SK-N-SH (cell line): ENCODE measurements around the gene MYL12B. TPM values are rescaled to one million over a fixed set of nuclear protein-coding genes. Genes with fewer than 3 reads are reported as not detected.

Source experiments
- CTCF ChIA-PET: fragments of 300-600, 350-600 bp; formaldehyde crosslinking; extraction: SDS; loops from one replicate; lab custom pipeline; 2021; lab: Yijun Ruan, JAX
- POLR2A ChIA-PET: fragments of 350-600 bp; sonication (Branson Sonifier 250); formaldehyde crosslinking; extraction: SDS; loops from one replicate; lab custom pipeline; 2020; ENCODE audit warnings: antibody characterized with exemption, inconsistent platforms; lab: Yijun Ruan, JAX
- DNase-seq: peaks from one replicate; pipeline ENCODE4 v3.0.0; 2012
- H2AFZ ChIP-seq: fragments of 200-600 bp; sonication (generic); 2 replicates; pipeline ENCODE4 v1.8.1; 2016; ENCODE audit warnings: antibody characterized with exemption, mild to moderate bottlenecking, low read depth
- H3F3A ChIP-seq: fragments of 200-600 bp; sonication (generic); replicated peaks from 2 replicates; pipeline ENCODE3; 2016; ENCODE audit warnings: antibody characterized with exemption, mild to moderate bottlenecking; ENCODE audit not compliant: insufficient read depth
- H3K27ac ChIP-seq, 2 experiments: fragments of 200-500 bp in 1 of 2; fragments of 200-600 bp in 1 of 2; sonication (Bioruptor generic) in 1 of 2; sonication (generic), shearing (Covaris generic) in 1 of 2; 2 replicates each; pipeline versions ENCODE4 v1.5.1 to v1.6.1; 2014 to 2016; ENCODE audit warnings: low read depth in 2 of 2, inconsistent platforms in 1 of 2, low read length in 1 of 2, mild to moderate bottlenecking in 1 of 2, mixed read lengths in 1 of 2
- H3K27me3 ChIP-seq: fragments of 200-600 bp; sonication (generic), shearing (Covaris generic); 2 replicates; pipeline ENCODE4 v1.6.1; 2016; ENCODE audit warnings: mixed run types; ENCODE audit not compliant: insufficient read depth
- H3K36me3 ChIP-seq, 2 experiments: fragments of 200-500 bp in 1 of 2; fragments of 200-600 bp in 1 of 2; sonication (Bioruptor generic) in 1 of 2; sonication (generic) in 1 of 2; replicated peaks in 1 of 2; 2 replicates each; pipeline versions ENCODE3 to v1.5.1; 2014 to 2016; ENCODE audit warnings: low read length in 1 of 2, mild to moderate bottlenecking in 1 of 2; ENCODE audit not compliant: insufficient read depth in 2 of 2, control insufficient read depth in 1 of 2
- H3K4me1 ChIP-seq, 2 experiments: fragments of 200-500 bp in 1 of 2; fragments of 200-600 bp in 1 of 2; sonication (Bioruptor generic) in 1 of 2; sonication (generic), shearing (Covaris generic) in 1 of 2; 2 replicates each; pipeline versions ENCODE4 v1.5.1 to v1.6.1; 2014 to 2016; ENCODE audit warnings: low read depth in 1 of 2, low read length in 1 of 2, mixed run types in 1 of 2; ENCODE audit not compliant: insufficient read depth in 2 of 2, control insufficient read depth in 1 of 2
- H3K4me2 ChIP-seq: fragments of 200-600 bp; sonication (generic), shearing (Covaris generic); 2 replicates; pipeline ENCODE4 v1.6.1; 2017; ENCODE audit warnings: mixed run types
- H3K4me3 ChIP-seq, 2 experiments: fragments of 200-500 bp in 1 of 2; fragments of 200-600 bp in 1 of 2; sonication (Bioruptor generic) in 1 of 2; sonication (generic), shearing (Covaris generic) in 1 of 2; 2 replicates each; pipeline versions ENCODE4 v1.5.1 to v1.8.1; 2014 to 2016; ENCODE audit warnings: low read depth in 2 of 2, inconsistent platforms in 1 of 2, low read length in 1 of 2, mild to moderate bottlenecking in 1 of 2, mixed read lengths in 1 of 2, moderate library complexity in 1 of 2
- H3K79me2 ChIP-seq: fragments of 200-600 bp; sonication (generic); 2 replicates; pipeline ENCODE4 v1.8.1; 2017; ENCODE audit warnings: mild to moderate bottlenecking; ENCODE audit not compliant: insufficient read depth
- H3K9ac ChIP-seq: fragments of 200-600 bp; sonication (generic); 2 replicates; pipeline ENCODE4 v1.6.1; 2017; ENCODE audit warnings: mixed run types
- H3K9me2 ChIP-seq: fragments of 200-600 bp; sonication (generic); 2 replicates; pipeline ENCODE4 v1.6.1; 2017; ENCODE audit warnings: mixed run types
- H3K9me3 ChIP-seq: fragments of 200-600 bp; sonication (generic); 2 replicates; pipeline ENCODE4 v1.6.1; 2017; ENCODE audit warnings: mixed run types, mild to moderate bottlenecking, moderate library complexity
- H4K20me1 ChIP-seq: fragments of 200-600 bp; sonication (generic); 2 replicates; pipeline ENCODE4 v1.6.1; 2017; ENCODE audit warnings: mild to moderate bottlenecking, mixed run types; ENCODE audit not compliant: insufficient read depth
- CHD2 ChIP-seq: fragments of 150-350 bp; IDR thresholded peaks from 2 replicates; pipeline ENCODE4 v1.6.1; 2018; ENCODE audit warnings: low read length; ENCODE audit not compliant: partially characterized antibody
- EP300 ChIP-seq, 2 experiments: IDR thresholded peaks; 2 replicates each; pipeline versions ENCODE4 v1.4.0 to v1.6.1; 2012; ENCODE audit warnings: borderline replicate concordance in 1 of 2, low read depth in 1 of 2, low read length in 1 of 2
- FOXJ3 ChIP-seq: sonication (generic); formaldehyde crosslinking; IDR thresholded peaks from 2 replicates; pipeline ENCODE4 v1.5.1; 2020; ENCODE audit warnings: mild to moderate bottlenecking, missing genetic modification reagents
- FOXM1 ChIP-seq: IDR thresholded peaks from 2 replicates; pipeline ENCODE4 v1.4.0; 2012; ENCODE audit warnings: low read depth, mild to moderate bottlenecking
- GATA2 ChIP-seq: sonication (generic); formaldehyde crosslinking; IDR thresholded peaks from 2 replicates; pipeline ENCODE4 v1.5.0; 2020; ENCODE audit warnings: mild to moderate bottlenecking, missing genetic modification reagents
- JUND ChIP-seq: IDR thresholded peaks from 2 replicates; pipeline ENCODE4 v1.4.0; 2012
- POLR2AphosphoS5 ChIP-seq: IDR thresholded peaks from 2 replicates; pipeline ENCODE4 v1.6.1; 2012; ENCODE audit warnings: low read depth, low read length
- SIN3A ChIP-seq: IDR thresholded peaks from 2 replicates; pipeline ENCODE4 v1.6.1; 2012; ENCODE audit warnings: low read depth, mild to moderate bottlenecking, low read length, moderate library complexity, borderline replicate concordance
- YY1 ChIP-seq: IDR thresholded peaks from 2 replicates; pipeline ENCODE4 v1.4.0; 2012; ENCODE audit warnings: low read depth, mild to moderate bottlenecking
- WGBS: methylation state at CpG from one replicate; pipeline ENCODE4 v1.1.6; 2017; ENCODE audit warnings: low lambda C conversion rate; 5-methylcytosine and 5-hydroxymethylcytosine counted together
- polyA plus RNA-seq, 3 experiments: library from polyadenylated mRNA; depleted of rRNA; stranded (reverse); fragments of >200 nt; gene quantifications; 2 replicates each; pipeline ENCODE4 v1.2.3, GENCODE V29; 2012
- TF ChIP-seq, protein P1 (sequence below): IDR thresholded peaks from 2 replicates; pipeline ENCODE4 v1.4.0; 2012; ENCODE audit warnings: low read depth, borderline replicate concordance
- TF ChIP-seq, protein P2 (sequence below): IDR thresholded peaks from 2 replicates; pipeline ENCODE4 v1.4.0; 2012; ENCODE audit warnings: low read depth

The MYL12B gene
- polyA plus RNA-seq, 1 of the 3 experiments (the other 2 are of a cell fraction) = 555 TPM

GRCh38 chr18:3213300-3214059, 48.5 kb upstream of the MYL12B start (continued):
- TF ChIP-seq, protein P1, sequence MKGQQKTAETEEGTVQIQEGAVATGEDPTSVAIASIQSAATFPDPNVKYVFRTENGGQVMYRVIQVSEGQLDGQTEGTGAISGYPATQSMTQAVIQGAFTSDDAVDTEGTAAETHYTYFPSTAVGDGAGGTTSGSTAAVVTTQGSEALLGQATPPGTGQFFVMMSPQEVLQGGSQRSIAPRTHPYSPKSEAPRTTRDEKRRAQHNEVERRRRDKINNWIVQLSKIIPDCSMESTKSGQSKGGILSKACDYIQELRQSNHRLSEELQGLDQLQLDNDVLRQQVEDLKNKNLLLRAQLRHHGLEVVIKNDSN = no peak
- no peak for TF ChIP-seq FOXM1
- TF ChIP-seq JUND = no peak

DNA sequence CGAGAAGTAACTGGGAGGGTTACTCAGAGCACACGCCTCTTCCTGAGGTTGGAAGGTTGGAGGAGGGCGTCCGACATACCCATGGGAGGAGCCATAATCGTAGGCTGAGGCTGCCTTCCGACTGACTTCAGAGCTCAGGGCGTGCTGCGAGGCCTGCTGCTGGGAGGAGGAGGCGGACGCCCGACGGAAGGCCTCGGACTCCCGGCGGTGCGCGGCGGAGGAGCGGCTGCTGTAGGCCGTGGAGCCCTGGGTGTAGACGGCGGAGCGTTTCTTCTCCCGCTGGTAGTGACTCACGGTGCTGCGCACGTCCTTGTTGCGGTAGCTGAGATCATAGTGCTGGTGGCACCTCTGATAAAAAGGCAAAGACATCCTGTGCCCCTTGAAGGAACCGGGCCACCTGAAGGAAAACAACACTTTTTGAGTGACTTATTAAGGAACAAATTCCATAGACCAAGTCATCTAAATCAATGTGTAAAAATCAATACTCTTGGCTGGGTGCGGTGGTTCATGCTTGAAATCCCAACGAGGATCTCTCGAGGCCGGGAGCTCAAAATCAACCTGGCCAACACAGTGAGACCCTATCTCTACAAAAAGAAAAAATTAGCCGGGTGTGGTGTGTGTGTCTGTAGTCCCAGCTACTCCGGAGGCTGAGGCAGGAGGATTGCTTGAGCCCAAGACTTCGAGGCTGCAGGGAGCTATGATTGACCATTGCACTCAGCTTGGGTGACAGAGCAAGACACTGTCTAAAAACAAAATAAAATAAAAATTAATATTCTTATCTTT, 46.9 kb upstream of the MYL12B start:
- H3K9me2 ChIP-seq = no peaks in the 10 kb centered on the region
- no peak overlapping the region for H3K9ac ChIP-seq
- H3K36me3 ChIP-seq = no peaks in the 10 kb centered on the region
- TF ChIP-seq POLR2AphosphoS5 (no peak), FOXJ3 (no peak), GATA2 (CRISPR knock-in tag) (no peak), EP300 (IDR thresholded peaks at IDR 0.05; ENCODE audit: borderline replicate concordance in 1 of 2, low read depth in 1 of 2, low read length in 1 of 2) (no peak), YY1 (no peak)
- TF ChIP-seq, protein P2, sequence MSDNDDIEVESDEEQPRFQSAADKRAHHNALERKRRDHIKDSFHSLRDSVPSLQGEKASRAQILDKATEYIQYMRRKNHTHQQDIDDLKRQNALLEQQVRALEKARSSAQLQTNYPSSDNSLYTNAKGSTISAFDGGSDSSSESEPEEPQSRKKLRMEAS = no peak
- no peaks in the 10 kb centered on the region for H4K20me1 ChIP-seq
- ChIA-PET POLR2A (no interaction called here), CTCF (interaction anchor here (0.7 kb wide), 1 partner anchor 62 kb away, joined by 3 read pairs; no protein-coding TSS in a partner anchor)
- no peaks in the 10 kb centered on the region for H3K79me2 ChIP-seq
- DNase-seq = no peak
- H3F3A ChIP-seq = no peaks in the 10 kb centered on the region
- H3K4me1 ChIP-seq = peaks cover 7% of the 10 kb centered on the region in 2 experiments; a peak in 3 of 4 replicates
- no peak overlapping the region for H3K4me2 ChIP-seq
- no peak overlapping the region for H3K27ac ChIP-seq
- H3K9me3 ChIP-seq = no peaks in the 10 kb centered on the region
- WGBS = 94% methylated on average over 32 of the region's 36 CpGs
- no peak overlapping the region for H2AFZ ChIP-seq
- no peaks in the 10 kb centered on the region for H3K27me3 ChIP-seq
- no peak overlapping the region for H3K4me3 ChIP-seq

DNA sequence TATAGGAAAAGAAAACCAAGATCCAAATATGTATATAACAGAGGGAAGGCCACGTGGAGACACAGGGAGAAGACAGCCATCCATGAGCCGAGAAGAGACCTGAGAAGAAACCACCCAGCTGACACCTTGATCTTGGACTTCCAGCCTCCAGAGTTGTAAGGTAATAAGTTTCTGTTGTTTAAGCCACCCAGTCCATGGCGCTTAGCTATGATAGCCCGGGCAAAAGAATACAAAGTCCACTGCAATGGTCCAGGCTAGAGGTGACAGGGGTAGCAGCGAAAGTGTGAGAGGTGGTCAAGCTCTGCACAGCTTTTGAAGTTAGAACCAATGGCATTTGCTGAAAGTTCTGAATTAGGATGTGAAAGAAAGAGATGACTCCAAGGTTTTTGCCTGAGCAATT, 44.9 kb upstream of the MYL12B start:
- H4K20me1 ChIP-seq = no peaks in the 10 kb centered on the region
- H3K4me1 ChIP-seq = peaks cover 0 to 7% of the 10 kb centered on the region in 2 experiments; a peak in 2 of 4 replicates
- H3K9me3 ChIP-seq = no peaks in the 10 kb centered on the region
- H3F3A ChIP-seq = no peaks in the 10 kb centered on the region
- POLR2A ChIA-PET = no interaction called here
- DNase-seq = no peak
- H3K36me3 ChIP-seq = no peaks in the 10 kb centered on the region
- H3K9me2 ChIP-seq = no peaks in the 10 kb centered on the region
- no peaks in the 10 kb centered on the region for H3K79me2 ChIP-seq
- no peaks in the 10 kb centered on the region for H3K27me3 ChIP-seq
- WGBS = 74% methylated on average over 5 of the region's 5 CpGs
- no peak overlapping the region for H3K4me3 ChIP-seq
- H3K27ac ChIP-seq = no peak overlapping the region
- CTCF ChIA-PET = no interaction called here
- no peak overlapping the region for H3K9ac ChIP-seq
- H2AFZ ChIP-seq = no peak overlapping the region
- no peak overlapping the region for H3K4me2 ChIP-seq
- TF ChIP-seq SIN3A (no peak), EP300 (IDR thresholded peaks at IDR 0.05; ENCODE audit: borderline replicate concordance in 1 of 2, low read depth in 1 of 2, low read length in 1 of 2) (no peak), CHD2 (no peak), FOXJ3 (no peak)
